Ureter (tissue), 1 donor: ENCODE measurements around the gene OR2A1. TPM values are rescaled to one million over a fixed set of nuclear protein-coding genes. Genes with fewer than 3 reads are reported as not detected.
"Not testable (repeated sequence)": the region's sequence is repeated elsewhere in the genome, so short reads cannot be mapped to it uniquely, and the experiment has no call there.

Experiments
- DNase-seq: peaks from one replicate; pipeline ENCODE4 v3.0.0-alpha.2; 2020; ENCODE audit warnings: low spot score
- total RNA-seq: library from RNA; stranded (reverse); gene quantifications from one replicate; pipeline ENCODE4 v1.2.4, GENCODE V29; 2023
- donor health status: DM: yes; HTN: yes; CAD: no.

OR2A1 gene
- total RNA-seq, 1 donor from 2014 or later = not detected

DNA sequence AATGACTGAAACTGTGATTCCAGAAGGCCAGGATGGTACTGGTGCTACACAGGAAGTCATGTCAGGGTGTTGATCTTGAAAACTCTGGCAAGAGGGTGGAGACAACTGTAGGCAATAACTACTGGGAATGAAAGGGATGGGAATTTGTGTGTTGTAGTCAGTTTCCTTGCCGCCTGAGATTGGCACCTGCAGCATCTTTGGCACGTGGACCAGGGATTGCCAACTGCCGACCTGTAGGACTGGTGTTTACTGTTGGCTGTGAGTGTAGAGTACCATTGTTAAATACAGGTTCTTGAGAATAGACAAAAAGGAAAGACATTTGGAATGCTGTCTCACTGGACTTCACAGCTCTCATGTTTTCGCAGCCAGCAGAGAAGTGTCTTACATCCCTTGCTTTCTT, 11.1 kb downstream of the OR2A1 start:
- not testable (repeated sequence) for DNase-seq

DNA sequence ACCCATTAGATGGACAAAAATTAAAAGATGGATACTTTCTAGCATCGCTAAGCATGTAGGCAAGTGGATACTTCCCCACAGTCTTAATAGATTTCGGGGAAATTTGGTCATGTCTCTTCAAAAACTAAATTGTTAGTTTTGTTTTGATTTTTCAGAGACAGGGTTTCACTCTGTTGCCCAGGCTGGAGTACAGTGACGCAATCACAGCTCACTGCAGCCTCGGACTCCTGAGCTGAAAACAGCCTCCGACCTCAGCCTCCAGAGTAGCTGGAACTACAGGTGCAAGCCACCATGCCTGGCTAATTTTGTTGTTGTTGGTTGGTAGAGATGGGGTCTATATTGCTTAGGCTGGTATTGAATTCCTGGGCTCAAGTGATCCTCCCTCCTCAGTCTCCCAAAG, 13.6 kb downstream of the OR2A1 start:
- DNase-seq = not testable (repeated sequence)

GRCh38 chr7:144330044-144330443, 17.8 kb downstream of the OR2A1 start:
- not testable (repeated sequence) for DNase-seq

DNA sequence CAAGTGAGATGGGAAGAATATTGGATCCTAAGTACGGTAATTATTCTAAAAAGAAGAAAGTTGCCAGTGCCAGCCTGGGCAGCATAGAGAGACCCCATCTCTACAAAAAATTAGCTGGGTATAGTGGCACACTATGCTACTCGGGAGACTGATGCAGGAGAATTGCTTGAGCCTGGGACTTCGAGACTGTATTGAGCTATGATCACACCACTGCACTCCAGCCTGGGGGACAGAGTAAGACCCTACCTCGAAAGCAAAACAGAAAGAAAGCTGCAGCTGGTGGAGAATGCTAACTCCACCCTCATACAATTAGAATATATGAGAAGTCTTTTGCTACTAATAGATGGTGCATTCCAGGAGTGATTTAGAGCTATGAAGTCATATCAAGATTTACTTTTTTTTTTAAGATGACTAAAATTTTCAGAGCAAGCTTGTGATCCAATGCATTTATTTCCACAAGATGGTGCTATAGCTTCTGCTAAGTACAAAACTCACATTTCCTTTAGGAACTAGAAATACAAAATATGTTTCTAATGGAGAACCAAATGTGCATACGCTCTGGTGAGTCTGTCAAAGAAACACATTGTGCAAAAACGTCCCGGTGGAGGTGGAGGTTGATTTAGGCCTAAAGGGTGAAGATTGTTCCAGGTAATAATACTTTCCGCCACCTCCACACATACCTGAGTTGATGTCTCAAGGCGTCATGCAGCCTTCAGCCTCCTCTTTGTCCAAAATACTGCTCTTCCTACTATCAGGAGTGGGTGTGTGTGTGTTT, 19.2 kb downstream of the OR2A1 start:
- not testable (repeated sequence) for DNase-seq

DNA sequence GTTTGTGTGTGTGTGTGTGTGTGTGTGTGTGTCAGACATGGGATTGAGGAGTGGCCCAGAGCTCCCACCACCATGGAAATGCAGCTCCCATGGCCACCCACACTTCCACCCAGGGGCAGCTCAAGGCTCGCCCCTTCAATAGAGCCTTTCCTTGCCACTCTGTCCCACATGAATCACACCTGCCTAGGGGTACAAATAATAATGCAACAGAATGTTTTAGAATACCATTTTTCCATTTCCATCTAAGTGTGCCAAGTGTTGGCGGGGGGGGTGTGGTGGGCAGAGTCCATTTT, 19.7 kb downstream of the OR2A1 start:
- DNase-seq = not testable (repeated sequence)

DNA sequence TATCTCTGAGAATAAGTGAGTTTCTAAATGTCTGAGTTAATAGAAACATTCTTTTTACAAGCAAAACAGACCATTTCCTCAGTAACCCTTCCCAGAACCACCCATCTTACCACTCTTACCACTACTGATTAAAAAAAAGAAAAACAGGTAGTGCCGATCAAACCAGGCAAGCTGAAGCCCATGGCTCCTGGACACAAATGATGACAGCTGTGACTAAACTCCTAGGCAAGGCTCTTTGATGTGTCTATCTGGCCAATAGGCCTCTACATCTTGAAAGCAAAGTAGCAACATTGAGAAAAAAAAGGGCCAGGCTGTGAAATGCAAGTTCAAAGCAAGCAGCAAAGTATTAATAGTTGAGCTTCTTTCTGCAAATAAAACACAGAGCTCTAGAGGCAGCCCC, 36.4 kb downstream of the OR2A1 start:
- not testable (repeated sequence) for DNase-seq

DNA sequence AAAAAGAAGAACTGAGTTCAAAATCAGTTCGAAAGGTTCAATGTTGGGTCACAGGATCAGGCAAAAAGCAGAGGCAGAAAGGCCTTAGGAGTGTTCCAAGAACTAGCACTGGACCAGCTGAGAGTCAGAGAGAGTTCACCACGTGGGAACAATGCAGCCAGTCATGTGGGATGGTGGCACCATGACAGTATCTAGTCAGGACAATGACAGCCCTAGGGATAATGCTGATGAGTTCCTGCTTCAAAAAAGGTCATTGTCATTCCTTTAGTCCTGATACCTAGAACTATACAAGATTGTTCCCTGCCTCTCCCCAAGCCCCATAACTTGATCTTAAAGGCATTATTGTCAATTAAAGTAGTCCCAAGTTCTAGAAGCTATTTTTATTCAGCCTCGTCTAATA, 39.4 kb downstream of the OR2A1 start:
- DNase-seq = not testable (repeated sequence)

DNA sequence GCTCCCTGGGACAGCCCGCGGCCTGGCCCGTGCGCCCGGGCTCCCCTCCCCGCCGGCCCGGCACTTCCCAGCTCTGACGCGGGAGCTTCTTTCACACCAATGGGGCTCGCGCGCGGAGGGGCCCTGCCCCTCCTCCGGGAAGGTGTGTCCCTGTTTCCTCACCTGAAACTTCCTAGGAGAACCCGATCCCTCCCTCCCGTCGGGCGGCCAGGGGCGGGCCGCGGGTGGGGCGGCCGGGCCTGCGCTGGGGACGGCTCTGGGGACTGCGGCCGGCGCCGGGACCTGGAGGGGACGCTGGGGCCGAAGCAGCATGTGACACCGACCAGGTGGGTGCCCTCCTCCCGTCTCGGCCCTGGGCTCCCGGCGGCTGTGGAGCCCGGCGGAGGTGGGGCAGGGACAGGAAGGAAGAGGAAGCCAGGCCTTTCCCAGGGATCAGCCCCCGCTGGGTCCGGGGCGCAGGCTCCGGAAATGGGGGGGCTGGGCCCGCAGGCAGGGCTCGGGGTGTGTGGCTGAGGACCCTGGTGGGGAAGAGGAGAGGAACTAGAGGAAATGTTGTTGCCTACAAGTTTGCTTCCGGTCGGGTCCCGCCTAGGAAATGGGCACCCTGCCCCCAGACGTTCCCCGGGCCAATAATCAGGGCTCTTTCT, 43.1 kb downstream of the OR2A1 start, which contains the start of gene ARHGEF5:
TSS of gene ARHGEF5 (plus strand) at position 227 of the 647 bp plus-strand sequence. CDS start 7,268 bp downstream, outside the sequence.
- not testable (repeated sequence) for DNase-seq

DNA sequence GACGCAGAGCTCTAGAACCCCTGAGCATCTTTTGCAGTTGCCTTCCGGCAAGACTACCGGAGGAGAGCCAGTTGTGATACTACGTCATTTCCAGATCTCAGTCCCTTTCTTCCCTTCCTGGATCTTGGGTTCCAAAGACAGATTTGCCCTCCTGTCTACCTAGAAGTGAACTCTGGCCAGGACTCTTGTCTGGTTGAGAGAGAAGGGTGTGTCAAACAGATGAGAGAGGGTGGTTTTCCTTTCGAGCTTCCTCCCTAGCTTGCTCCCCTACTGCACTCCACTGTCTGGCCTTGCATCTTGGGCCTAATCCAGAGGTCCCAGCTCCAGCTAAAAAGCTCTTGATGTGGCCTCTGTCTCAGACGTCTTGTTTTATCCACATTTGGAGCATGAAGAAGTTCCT, 44.0 kb downstream of the OR2A1 start:
- DNase-seq = not testable (repeated sequence)

DNA sequence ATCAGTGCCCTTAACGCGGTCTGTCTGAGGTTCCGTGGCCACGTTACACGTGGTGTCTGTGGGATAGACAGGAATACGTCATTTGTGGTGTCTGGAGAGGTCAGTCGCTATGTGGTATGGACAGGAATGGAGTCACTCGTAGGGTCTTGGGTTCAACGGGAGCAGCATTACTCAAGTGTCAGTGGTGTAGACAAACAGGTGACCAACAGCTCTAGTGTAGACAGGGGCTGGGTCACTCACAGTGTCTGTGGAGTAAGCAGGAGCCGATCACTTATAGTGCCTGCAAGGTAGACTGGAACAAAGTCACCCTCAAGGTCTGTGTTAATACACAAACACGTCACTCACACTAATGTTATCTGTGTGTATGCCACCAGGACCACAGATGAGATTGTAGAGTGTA, 44.6 kb downstream of the OR2A1 start:
- not testable (repeated sequence) for DNase-seq

- not testable (repeated sequence) for DNase-seq
Measured at GRCh38 chr7:144362061-144362460, 49.8 kb downstream of the OR2A1 start.

DNA sequence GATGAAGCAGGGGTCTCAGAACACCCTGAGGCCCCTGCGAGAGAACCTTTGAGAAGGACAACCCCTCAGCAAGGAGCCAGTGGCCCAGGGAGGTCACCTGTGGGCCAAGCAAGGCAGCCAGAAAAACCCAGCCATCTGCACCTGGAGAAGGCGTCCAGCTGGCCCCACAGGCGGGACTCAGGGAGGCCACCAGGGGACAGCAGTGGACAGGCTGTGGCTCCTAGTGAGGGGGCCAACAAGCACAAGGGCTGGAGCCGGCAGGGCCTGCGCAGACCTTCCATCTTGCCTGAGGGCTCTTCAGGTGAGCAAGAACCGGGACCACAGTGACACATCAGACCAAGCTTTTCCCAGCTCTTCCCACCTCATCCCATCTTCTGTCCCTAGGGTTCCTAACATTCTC, 53.3 kb downstream of the OR2A1 start:
- DNase-seq = not testable (repeated sequence)

DNA sequence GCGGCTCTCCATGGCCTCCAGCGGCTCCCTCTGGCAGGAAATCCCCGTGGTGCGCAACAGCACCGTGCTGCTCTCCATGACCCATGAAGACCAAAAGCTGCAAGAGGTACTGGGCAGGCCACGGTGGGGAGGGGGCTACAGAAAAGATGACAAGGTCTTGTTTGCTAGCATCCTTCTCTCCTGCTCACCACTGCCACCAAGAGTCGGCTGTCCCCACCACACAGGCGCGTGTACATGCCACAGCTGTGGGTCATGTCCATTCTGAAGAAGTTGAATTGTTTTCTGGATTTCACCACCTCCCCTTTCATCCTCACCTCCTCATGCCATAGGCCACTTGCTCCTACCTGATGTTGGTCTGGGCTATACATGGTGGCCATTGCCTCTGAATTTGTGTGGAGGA, 55.0 kb downstream of the OR2A1 start:
- DNase-seq = not testable (repeated sequence)

DNA sequence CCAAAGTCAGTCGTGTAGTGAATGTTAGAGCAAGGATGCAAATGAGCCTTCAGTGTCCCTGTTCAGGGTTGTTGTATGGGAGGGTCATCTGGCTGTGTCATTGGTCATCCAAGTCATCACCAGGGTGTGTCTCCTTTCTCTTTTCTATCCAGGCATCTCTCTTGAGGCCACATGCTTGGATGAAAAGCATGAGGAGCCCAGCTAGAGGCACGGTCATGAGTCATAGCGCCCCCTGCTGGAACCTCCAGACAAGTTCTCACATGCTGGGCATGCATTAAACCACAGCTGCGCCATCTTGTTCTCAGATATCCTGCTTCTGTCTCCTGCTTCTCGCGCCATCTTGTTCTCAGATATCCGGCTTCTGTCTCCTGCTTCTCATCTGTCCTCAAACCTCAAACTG, 57.0 kb downstream of the OR2A1 start:
- not testable (repeated sequence) for DNase-seq

Other genes with a start within 250 kb of the OR2A1 start
- gene OR2A25, start 242.6 kb upstream of the OR2A1 start, total RNA-seq = not detected
- not detected for gene OR2A12, start 226.1 kb upstream of the OR2A1 start, total RNA-seq
- gene OR2A2, start 202.8 kb upstream of the OR2A1 start, total RNA-seq = not detected
- gene OR2A14, start 189.2 kb upstream of the OR2A1 start, total RNA-seq = not detected
- gene CTAGE4, start 129.0 kb upstream of the OR2A1 start, total RNA-seq = 4.0 TPM
- gene ARHGEF35, start 116.6 kb upstream of the OR2A1 start, total RNA-seq = 9.7 TPM
- gene OR2A42, start 72.8 kb upstream of the OR2A1 start, total RNA-seq = 0.08 TPM
- gene OR2A7, start 47.6 kb upstream of the OR2A1 start, total RNA-seq = 10.8 TPM
- gene CTAGE8, start 43.1 kb upstream of the OR2A1 start, total RNA-seq = 3.2 TPM
- 27.3 TPM for gene ARHGEF5, start 43.0 kb downstream of the OR2A1 start, total RNA-seq
- not detected for gene NOBOX, start 91.3 kb downstream of the OR2A1 start, total RNA-seq